ENCODE measurements around the gene FBXO42.

The FBXO42 gene

DNA sequence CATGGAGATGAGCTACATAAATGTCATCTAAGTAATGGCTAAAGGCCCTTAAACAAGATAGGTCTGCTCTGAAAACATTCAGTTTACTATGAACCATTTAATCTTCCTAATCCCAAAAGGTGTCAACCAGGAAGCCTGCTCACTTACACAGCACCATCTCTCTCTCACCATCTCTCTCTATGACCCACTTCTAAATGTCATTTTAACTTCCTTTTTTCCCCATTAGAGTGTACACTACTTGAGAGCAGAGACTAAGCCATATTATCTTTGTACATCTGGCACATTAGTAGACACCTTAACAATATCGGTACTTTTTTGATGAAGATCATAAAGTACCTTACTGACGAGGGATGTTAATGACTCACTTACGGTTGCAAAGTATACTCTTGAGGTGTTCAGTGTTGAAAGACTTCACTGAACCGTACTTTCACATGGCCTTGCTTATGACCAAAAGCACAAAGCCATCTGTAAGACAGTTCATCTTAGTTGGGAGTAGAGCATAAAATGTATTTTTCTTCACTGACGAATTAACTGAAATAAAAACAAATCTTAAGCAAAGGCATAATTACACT lies 25.4 kb downstream of the FBXO42 start:
- FAIRE-seq, result no peak
- DNase-seq (ENCODE audit: insufficient read length, low spot score), result no peak

DNA sequence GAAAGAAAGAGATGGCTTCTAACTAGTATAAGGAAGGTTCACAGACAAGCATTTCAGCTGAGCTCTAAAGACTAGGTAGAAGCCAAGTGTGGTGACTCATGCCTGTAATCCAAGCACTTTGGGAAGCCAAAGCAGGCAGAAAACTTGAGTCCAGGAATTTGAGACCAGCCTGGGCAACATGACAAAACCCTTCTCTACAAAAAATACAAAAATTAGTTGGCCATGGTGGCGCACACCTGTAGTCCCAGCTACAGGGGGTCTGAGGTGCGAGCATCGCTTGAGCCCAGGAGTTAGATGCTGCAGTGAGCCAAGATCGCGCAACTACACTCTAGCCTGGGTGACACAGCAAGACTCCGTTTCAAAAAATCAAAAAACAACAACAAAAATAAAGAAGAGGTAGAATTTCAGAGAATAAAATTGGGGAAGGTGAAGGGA lies 27.8 kb downstream of the FBXO42 start:
- peak; percentile 45 for DNase-seq (ENCODE audit: insufficient read length, low spot score)
- FAIRE-seq, result no peak

DNA sequence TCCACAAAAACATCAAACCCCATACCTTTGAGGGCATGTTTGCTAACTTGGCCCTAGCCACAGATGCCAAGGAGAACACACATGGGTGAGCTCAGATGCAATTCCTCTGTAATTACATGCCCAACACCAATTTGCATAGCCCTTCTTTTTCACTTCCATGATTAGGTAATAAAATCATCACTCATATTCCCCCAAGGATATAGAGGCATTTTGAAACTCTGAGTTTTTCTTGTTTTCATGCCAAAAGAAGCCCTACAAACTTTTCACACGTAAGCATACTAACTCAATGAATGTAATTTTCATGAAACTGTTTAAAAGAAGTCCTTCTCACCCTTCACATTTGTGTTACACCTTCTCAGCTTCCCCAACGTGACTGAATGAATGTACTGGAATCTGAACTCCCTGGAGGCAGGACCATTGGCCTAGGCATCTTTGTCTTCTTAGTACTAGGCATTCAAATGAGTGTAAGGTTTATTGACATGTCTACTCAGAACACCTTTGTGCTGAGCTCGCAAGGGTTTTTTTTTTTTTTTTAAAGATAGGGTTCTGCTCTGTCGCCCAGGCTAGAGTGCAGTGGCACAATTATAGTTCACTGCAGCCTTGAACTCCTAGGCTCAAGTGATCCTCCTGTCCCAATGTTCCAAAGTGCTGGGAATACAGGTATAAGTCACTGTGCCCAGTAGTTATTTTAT lies 31.0 kb downstream of the FBXO42 start:
- DNase-seq (ENCODE audit: insufficient read length, low spot score) (no peak), FAIRE-seq (no peak)

DNA sequence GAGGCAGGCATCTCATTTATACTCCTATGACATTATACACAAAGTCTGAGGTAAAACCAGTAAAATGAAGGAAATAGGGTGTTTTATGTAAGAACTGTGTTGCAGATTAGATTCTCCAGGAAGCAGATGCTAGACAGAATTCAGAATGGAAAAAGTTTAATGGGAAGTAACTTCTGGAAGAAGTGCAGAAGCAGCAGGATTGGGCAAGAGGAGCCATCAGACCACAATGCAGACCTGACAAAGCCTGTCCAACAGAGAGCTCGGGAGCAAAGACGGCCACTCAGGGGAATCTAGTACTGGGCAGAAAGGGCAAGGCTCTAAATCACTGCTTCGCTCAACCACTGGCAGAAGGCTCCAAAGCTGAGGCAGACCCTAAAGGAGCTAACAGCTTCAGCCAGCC lies 33.7 kb downstream of the FBXO42 start:
- FAIRE-seq (no peak), DNase-seq (ENCODE audit: insufficient read length, low spot score) (no peak)

DNA sequence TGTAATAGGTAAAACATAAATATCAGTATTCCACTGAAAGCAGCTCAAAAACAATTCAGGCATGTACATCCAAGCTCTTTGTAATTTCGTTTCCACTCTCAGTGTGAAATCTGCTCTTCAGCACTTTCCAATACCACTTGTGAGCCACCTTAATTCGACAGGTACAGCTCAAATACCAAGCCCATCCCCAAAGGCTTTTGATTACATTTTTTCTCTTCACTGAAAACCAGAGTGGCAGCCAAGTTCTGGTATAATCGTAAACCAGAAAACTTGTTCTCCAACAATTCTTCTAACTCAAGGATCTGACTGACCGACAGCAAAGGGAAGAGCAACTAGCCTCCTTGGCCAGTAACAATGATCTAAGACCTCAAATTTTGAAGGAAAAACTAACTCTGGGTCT lies 36.8 kb downstream of the FBXO42 start:
- DNase-seq (ENCODE audit: insufficient read length, low spot score) (no peak), FAIRE-seq (no peak)

DNA sequence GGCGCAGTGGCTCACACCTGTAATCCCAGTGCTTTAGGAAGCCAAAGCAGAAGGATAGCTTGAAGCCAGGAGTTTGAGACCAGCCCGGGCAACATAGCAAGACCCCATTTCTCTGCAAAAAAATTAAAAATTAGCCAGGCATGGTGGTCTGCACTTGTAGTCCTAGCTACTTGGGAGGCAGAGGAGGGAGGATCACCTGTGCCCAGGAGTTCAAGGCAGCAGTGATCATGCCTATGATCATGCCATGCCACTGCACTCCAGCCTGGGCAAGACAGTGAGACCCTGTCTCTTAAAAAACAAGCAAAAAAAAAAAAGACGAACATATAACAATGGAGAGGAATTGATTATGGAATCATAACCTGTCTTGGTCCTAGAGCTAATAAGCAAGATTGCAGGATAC lies 45.1 kb downstream of the FBXO42 start:
- no peak for DNase-seq (ENCODE audit: insufficient read length, low spot score)
- FAIRE-seq, result no peak

DNA sequence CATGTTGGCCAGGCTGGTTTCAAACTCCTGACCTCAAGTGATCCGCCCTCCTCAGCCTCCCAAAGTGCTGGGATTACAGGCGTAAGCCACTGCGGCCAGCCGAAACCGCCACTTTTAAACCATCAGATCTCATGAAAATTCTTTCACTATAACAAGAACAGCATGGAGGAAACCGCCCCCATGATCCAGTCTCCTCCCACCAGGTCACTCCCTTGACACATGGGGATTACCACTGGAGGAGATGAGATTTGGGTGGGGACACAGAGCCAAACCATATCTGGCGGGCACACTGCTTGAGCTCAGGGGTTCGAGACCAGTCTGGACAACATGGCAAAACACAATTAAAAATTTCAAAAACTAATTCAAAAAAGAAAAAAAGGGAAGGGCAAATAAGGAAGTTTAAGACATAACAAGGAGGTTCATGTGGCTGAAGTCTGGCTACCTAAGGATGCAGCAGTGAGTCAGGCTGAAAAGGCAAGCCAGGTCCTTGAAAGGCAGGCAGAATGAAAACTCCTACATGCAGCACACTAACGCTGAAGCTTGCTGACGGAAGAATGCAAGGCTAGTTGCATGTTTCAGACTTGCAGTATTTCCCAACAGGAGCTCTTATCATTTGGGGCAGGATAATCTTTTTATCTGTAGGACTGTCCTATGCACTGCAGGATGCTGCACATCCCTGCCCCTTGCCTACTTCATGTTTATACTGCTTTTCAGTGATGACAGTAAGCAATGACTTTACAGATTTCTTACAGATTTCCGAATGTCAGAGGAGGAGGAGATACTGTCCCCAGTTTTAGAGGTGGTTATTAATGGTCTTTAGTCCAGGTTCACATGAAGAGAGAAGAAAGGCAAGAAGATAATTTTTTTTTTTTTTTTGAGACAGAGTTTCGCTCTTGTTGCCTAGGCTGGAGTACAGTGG lies 49.3 kb downstream of the FBXO42 start:
- FAIRE-seq, result no peak

DNA sequence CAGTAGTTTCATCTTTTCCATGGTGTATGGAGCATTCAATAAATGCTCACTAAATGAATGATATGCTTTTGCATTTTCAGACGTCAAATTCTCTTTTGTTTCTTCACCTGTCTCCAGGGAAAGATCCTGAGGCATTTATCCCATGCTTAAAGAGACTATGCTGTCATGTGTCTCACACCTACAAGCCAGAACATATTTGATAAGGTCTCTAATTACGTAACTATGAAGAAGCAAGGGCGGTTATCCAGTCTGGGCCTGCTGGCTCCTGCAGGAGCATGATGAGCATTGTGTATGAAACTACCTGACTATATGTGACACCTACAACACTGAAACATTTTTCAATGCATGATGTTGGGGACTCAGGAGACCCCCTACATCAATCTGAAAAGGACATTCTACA lies 51.8 kb downstream of the FBXO42 start:
- DNase-seq (ENCODE audit: insufficient read length, low spot score) (no peak), FAIRE-seq (no peak)

More for the DNA sequence above, 49.3 kb downstream of the FBXO42 start:
- no peak for DNase-seq (ENCODE audit: insufficient read length, low spot score)

DNA sequence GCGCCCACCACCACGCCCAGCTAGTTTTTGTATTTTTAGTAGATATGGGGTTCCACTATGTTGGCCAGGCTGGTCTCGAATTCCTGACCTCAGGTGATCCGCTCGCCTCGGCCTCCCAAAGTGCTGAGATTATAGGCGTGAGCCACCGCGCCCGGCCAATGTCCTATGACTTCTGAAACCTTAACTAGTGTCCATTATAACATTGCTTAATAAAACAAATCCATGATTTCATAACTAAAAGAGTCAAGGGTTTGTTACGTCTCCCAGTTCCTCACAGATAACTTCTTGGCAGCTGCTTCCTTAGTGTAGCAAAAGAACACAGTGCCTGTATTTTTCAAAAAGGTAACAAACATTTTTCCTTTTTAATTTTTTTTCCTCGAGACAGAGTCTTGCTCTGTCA lies 53.6 kb downstream of the FBXO42 start:
- DNase-seq (ENCODE audit: insufficient read length, low spot score) (no peak), FAIRE-seq (no peak)

DNA sequence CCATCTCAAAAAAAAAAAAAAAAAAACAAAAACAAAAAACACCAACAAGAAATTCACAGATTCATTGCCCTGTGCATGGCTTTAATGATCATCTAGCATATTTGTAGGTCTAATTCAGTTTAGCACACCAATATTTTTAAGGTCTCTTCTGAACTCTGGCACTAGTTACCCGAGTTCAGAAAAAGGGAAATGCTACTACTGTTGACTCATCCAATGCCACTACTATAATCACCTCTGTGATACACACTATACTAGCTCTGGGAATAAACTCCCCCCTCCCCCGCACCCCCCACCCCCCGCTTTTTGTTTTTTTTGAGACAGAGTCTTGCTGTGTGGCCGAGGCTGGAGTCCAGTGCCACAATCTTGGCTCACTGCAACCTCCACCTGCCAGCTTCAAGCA lies 55.6 kb downstream of the FBXO42 start:
- FAIRE-seq (no peak), DNase-seq (ENCODE audit: insufficient read length, low spot score) (no peak)

DNA sequence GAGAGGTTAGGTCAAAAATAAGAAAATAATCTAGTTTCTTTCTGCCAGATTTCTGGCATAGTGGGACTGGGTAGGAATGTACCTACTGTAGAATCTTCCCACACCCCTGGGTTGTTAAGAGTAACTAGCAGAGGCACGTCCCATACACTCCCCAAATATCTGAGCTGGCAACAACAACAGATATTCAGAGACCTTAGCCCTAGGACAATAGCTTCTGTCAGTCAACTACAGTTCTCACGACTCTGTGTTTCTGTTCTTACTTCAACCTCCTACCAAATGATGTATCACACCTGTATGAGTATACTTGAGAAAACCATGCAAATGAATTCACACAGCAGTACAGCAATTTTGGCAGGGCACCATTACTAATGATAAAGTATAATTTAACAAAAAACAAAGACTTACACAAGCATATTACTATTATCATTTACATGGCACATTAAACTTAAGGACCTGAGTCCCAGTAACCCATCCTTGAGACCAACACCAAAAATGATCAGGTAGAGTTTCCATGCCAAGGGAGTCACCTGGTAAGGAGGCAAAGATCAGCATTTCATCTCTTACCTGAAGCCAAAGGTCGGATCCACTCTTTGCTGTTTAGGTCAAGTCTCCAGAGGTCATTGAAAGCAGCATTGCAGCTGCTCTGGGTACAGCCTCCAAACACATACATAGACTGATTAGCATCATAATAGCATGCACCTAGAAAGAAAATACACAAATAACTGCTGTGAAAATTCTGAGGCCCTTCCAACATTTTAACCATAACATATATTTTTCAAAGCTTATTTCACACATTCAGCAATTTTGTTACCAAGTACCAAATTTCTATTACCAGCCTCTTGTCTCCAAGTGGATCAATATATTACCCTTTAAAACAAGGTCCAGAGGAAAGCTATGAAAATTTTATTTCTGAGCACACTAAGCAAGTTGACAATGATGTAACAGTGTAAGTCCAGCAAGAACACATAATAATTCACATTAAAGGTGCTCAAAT lies 57.8 kb downstream of the FBXO42 start:
- DNase-seq (ENCODE audit: insufficient read length, low spot score) (no peak), FAIRE-seq (no peak)

DNA sequence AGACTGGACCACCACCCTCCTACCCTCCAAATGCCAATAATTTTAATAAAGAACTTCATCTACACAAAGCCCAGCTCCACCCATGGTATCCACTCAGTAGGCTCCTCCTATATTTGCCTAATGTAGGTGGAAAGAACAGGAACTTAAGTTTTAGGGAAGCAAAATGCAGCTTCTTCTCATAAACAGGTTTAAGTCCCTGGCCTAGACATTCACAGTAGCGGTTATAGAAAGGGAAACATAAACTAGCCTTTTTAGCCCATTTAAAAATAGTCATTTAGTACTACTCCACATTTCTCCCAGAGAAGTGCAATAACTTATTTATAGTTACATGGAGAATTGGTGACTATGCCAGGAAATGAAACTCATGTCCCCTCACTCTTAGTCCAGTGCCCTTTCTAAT lies 58.7 kb downstream of the FBXO42 start:
- FAIRE-seq (no peak), DNase-seq (ENCODE audit: insufficient read length, low spot score) (no peak)

DNA sequence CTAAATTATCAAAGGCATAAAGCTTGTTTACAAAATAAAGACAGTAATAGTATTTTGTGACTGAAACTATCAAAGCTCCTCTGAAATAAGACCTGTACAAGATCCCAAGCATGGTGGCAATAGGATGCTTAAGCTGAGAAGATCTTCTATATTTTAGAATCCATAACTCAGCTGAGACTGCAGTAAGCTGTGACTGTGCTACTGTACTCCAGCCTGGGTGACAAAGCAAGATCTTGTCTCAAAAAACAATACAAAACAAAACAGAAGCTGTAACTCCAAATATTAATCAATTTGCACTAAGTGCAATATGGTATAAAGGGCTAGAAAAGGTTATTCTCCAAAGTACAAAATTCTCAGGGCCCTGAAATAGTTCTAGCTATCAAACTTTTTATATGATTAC lies 59.5 kb downstream of the FBXO42 start:
- FAIRE-seq (no peak), DNase-seq (ENCODE audit: insufficient read length, low spot score) (no peak)

DNA sequence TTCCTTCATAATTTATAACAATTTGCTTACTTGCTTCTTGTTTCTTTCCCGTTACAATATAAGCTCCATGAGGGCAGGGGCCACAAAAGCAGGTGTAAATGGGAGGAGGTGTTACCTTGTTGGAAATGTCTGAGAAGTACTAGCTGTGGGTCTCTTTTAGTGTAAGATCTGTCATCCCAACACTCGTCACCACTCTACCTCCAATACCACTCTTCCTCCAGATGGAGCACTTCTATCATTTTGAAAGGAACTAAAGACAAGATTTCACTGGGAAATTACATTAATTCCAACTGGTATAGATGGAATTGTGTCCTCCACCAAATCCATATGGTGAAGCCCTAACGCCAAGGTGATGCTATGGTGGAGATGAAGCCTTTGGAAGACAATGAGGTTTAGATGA lies 62.3 kb downstream of the FBXO42 start:
- DNase-seq (ENCODE audit: insufficient read length, low spot score) (no peak), FAIRE-seq (no peak)

DNA sequence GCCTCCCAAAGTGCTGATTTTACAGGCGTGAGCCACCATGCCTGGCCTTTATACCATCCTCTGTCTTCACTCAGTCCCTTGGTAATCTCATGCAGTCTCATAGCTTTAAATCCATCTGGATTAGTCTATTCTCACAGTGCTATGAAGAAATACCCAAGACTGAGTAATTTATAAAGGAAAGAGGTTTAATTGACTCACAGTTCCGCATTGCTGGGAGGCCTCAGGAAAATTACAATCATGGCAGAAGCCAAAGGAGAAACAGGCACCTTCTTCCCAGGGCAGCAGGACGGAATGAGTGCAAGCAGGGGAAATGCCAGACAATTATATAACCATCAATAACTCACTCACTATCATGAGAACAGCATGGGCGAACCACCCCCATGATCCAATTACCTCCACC lies 66.2 kb downstream of the FBXO42 start:
- no peak for FAIRE-seq

DNA sequence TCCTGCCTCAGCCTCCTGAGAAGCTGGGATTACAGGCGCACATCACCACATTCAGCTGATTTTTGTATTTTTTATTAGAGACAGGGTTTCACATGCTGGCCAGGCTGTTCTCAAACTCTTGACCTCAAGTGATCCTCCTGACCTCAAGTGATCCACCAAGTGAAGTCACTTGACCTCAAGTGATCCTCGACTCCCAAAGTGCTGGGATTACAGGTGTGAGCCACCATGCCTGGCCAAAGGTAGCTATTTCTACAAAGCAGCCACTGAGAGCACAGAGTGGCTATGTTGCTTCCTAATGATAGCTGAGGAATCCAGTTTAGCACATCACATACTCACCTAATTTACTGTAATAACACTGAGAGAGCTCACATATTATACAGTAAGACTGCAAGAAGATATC lies 70.5 kb downstream of the FBXO42 start:
- DNase-seq (ENCODE audit: insufficient read length, low spot score) (no peak), FAIRE-seq (no peak)

More for the DNA sequence above, 66.2 kb downstream of the FBXO42 start:
- DNase-seq (ENCODE audit: insufficient read length, low spot score), result no peak

DNA sequence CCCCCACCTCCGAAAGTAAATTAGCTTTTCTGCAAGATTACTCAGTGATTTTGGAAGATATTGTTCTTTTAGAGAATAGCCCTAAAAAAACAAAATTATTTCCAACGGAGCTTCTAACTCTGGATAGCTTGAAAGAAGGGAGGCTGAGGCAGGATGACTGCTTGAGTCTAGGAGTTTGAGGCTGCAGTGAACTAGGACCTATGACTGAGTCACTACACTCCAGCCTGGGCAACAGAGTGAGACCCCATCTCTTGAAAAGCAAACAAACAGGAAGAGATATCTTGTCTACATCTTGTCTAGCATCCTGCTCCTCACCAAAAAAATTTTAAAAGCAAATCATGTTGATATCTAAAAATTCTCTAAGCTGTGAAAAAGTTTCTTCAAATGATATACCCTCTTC lies 73.1 kb downstream of the FBXO42 start:
- FAIRE-seq, result no peak

DNA sequence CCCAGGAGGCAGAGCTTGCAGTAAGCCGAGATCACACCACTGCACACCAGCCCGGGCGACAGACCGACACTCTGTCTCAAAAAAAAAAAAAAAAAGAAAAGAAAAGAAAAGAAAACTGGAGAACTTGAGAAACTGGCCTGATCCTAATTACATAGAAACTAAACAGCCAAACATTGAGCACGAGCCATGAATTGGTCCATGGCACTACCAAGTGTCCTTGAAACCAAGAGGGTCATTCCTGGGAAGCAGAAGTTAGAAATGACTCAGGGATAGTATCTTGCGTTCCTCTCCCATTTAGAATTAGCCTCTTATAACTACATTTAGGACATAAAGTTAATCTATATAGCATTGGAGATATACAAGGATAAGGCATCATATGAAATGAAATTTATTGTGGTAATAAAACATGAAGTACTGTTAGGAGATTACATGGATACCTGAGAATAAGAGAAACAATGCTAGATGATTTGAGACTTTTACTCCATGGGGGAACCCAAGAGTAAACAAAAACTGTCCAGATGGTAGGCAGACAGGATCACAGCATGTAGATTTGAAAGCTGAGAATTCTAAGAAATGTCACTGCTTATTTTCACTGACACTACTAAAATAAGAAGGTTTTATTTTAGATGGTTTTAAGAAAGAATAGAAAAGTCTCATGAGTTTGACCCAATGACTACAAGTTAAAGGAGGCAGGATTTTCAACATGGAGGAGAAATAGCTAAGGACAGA lies 75.8 kb downstream of the FBXO42 start:
- FAIRE-seq, result no peak

More for the DNA sequence above, 73.1 kb downstream of the FBXO42 start:
- DNase-seq (ENCODE audit: insufficient read length, low spot score), result no peak

DNA sequence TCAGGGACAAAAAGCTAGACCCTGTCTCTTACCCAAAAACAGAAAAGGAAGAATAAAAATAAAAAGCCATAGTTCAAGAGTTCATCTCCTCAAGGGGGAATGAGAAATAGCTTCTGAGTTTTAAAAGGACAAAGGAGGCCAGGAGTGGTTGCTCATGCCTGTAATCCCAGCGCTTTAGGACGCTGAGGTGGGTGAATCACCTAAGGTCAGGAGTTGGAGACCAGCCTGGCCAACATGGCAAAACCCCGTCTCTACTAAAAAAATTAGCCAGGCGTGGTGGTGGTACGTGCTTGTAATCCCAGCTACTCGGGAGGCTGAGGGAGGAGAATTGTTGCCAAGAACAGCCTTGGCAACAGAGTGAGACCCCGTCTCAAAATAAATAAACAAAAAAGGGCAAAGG lies 76.7 kb downstream of the FBXO42 start:
- DNase-seq (ENCODE audit: insufficient read length, low spot score) (no peak), FAIRE-seq (no peak)

More for the DNA sequence above, 75.8 kb downstream of the FBXO42 start:
- DNase-seq (ENCODE audit: insufficient read length, low spot score), result no peak

DNA sequence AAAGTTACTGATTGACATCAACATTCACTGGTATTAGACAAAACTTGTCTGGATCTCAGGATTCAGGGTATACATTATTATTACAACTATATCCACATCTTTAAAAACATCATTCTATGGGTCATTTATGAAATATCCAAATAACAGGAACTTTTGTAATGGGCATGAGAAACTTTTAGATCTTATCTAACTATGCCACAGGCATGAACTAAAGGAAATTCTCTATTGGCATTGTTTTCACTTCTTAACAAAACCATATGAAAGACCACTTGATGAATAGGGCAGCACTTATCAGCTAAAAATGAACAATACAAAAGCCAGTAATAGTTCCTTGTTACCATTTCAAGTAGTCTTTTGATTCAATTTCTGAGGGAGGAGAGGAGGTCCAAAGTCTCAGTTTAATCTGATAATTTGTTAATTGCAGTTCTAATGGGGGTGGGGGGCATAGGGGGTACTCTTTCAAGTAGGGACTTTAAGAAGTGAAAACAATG lies 84.5 kb downstream of the FBXO42 start:
- DNase-seq (ENCODE audit: insufficient read length, low spot score) (no peak), FAIRE-seq (no peak)

All from HTR-8/SVneo (cell line).